HG03066 (cell line): ENCODE results near the gene SLC25A21.

ENCODE experiments used
- ATAC-seq: cut with Tn5 transposase; IDR thresholded peaks from one replicate; pipeline ENCODE4 v1.9.1; 2021; ENCODE audit warnings: low read depth; ENCODE audit not compliant: unreplicated experiment

SLC25A21 gene

GRCh38 chr14:36658123-36659009 lies 514.0 kb downstream of the SLC25A21 start:
- ATAC-seq, result no peak

- ATAC-seq, result no peak
Measured at GRCh38 chr14:36657399-36658122, 514.8 kb downstream of the SLC25A21 start.

- no peak for ATAC-seq
Measured at GRCh38 chr14:36656687-36657398, 515.6 kb downstream of the SLC25A21 start.

GRCh38 chr14:36655963-36656686 lies 516.3 kb downstream of the SLC25A21 start:
- ATAC-seq, result no peak

GRCh38 chr14:36655571-36655962 lies 516.8 kb downstream of the SLC25A21 start:
- no peak for ATAC-seq

- ATAC-seq, result no peak
Measured at GRCh38 chr14:36654794-36655381, 517.5 kb downstream of the SLC25A21 start.

- no peak for ATAC-seq
Measured at GRCh38 chr14:36653962-36654793, 518.2 kb downstream of the SLC25A21 start.

GRCh38 chr14:36653413-36653812 lies 519.0 kb downstream of the SLC25A21 start:
- no peak for ATAC-seq

- ATAC-seq, result no peak
Measured at GRCh38 chr14:36652542-36653201, 519.7 kb downstream of the SLC25A21 start.

- no peak for ATAC-seq
Measured at GRCh38 chr14:36649872-36650650, 522.3 kb downstream of the SLC25A21 start.

- ATAC-seq, result no peak
Measured at GRCh38 chr14:36647824-36648753, 524.3 kb downstream of the SLC25A21 start.

GRCh38 chr14:36647417-36647823 lies 525.0 kb downstream of the SLC25A21 start:
- ATAC-seq, result no peak

- ATAC-seq, result no peak
Measured at GRCh38 chr14:36646664-36647416, 525.6 kb downstream of the SLC25A21 start.

GRCh38 chr14:36633580-36633979 lies 538.8 kb downstream of the SLC25A21 start:
- ATAC-seq, result no peak
